ENCODE measurements around the gene MYO5B.

MYO5B gene

GRCh38 chr18:49910986-49911385 is 284.0 kb downstream of the MYO5B start:
- H3K27ac ChIP-seq: no peak overlapping the region
- no peak overlapping the region for H3K9ac ChIP-seq
- H3K27me3 ChIP-seq: no peaks in the 10 kb centered on the region
- no peaks in the 10 kb centered on the region for H3K36me3 ChIP-seq
- no peaks in the 10 kb centered on the region for H4K20me1 ChIP-seq
- no peak overlapping the region for H3K4me3 ChIP-seq
- no peaks in the 10 kb centered on the region for H3K4me1 ChIP-seq
- peaks cover 22% of the 10 kb centered on the region for H3K9me3 ChIP-seq
- H3K4me2 ChIP-seq: no peak overlapping the region
- TF ChIP-seq Cebpa-rat (IDR thresholded peaks at IDR 0.05): no peak

DNA sequence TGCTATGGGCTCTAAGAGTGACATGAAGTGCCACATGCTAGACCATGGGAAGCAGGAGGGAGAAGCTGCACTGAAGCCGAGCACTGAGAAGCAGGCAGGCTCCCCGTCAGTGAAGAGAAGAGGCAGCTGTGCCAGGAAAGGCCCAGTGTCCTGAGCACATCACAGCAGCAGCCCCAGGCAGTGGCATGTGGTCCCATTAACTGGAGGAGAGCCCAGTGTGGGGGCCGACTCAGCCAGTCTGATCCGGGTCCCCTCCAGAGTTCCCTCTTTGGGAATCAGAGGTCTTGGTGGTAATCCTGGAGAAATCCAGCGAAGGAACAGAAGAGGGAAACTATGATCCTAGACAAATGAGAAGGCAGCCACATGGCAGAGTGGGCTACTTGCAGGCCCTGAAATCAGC is 284.9 kb downstream of the MYO5B start:
- H3K4me3 ChIP-seq: no peak overlapping the region
- H3K4me2 ChIP-seq: no peak overlapping the region
- no peaks in the 10 kb centered on the region for H4K20me1 ChIP-seq
- H3K4me1 ChIP-seq: no peaks in the 10 kb centered on the region
- H3K27ac ChIP-seq: no peak overlapping the region
- no peak overlapping the region for H3K9ac ChIP-seq
- no peak for TF ChIP-seq Cebpa-rat (IDR thresholded peaks at IDR 0.05)
- H3K27me3 ChIP-seq: no peaks in the 10 kb centered on the region
- H3K9me3 ChIP-seq: peaks cover 22% of the 10 kb centered on the region
- no peaks in the 10 kb centered on the region for H3K36me3 ChIP-seq

- Histone ChIP-seq H3K4me3 (no peak overlapping the region), H3K4me2 (no peak overlapping the region), H3K36me3 (no peaks in the 10 kb centered on the region), H3K9ac (no peak overlapping the region), H3K27ac (no peak overlapping the region), H3K9me3 (peaks cover 11% of the 10 kb centered on the region), H3K27me3 (no peaks in the 10 kb centered on the region), H4K20me1 (no peaks in the 10 kb centered on the region), H3K4me1 (no peaks in the 10 kb centered on the region)
- TF ChIP-seq Cebpa-rat (IDR thresholded peaks at IDR 0.05): no peak
Observed at GRCh38 chr18:49907346-49907929, 287.5 kb downstream of the MYO5B start.

DNA sequence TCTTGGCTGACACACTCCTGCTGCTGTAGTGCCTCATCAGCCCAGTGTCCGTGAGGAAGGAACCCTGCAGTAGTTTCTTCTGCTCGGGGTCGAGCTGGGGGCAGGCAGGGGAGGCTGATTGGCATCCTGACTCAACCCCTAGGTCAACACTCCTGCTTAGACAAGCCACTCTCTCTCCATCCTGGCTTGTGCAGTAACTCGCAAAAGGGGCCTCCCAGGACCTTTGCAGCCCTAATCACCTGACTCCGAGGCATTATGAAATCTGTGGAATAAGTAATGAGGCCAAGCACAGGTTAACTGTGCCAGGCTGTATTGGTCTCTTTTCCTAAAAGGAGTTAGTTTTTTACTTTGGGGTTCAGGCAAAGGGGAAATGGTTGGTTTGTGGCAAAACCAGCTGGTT is 289.2 kb downstream of the MYO5B start:
- Histone ChIP-seq H3K27ac (no peak overlapping the region), H4K20me1 (no peaks in the 10 kb centered on the region), H3K4me1 (no peaks in the 10 kb centered on the region), H3K9ac (no peak overlapping the region), H3K36me3 (no peaks in the 10 kb centered on the region), H3K9me3 (no peaks in the 10 kb centered on the region), H3K4me3 (no peak overlapping the region), H3K27me3 (no peaks in the 10 kb centered on the region), H3K4me2 (no peak overlapping the region)
- no peak for TF ChIP-seq Cebpa-rat (IDR thresholded peaks at IDR 0.05)

- no peak for TF ChIP-seq Cebpa-rat (IDR thresholded peaks at IDR 0.05)
- no peak overlapping the region for H3K4me2 ChIP-seq
- no peak overlapping the region for H3K27ac ChIP-seq
- no peaks in the 10 kb centered on the region for H3K27me3 ChIP-seq
- H3K9me3 ChIP-seq: no peaks in the 10 kb centered on the region
- H3K4me1 ChIP-seq: no peaks in the 10 kb centered on the region
- H3K36me3 ChIP-seq: no peaks in the 10 kb centered on the region
- no peak overlapping the region for H3K4me3 ChIP-seq
- H3K9ac ChIP-seq: no peak overlapping the region
- H4K20me1 ChIP-seq: no peaks in the 10 kb centered on the region
Observed at GRCh38 chr18:49904871-49905555, 289.9 kb downstream of the MYO5B start.

DNA sequence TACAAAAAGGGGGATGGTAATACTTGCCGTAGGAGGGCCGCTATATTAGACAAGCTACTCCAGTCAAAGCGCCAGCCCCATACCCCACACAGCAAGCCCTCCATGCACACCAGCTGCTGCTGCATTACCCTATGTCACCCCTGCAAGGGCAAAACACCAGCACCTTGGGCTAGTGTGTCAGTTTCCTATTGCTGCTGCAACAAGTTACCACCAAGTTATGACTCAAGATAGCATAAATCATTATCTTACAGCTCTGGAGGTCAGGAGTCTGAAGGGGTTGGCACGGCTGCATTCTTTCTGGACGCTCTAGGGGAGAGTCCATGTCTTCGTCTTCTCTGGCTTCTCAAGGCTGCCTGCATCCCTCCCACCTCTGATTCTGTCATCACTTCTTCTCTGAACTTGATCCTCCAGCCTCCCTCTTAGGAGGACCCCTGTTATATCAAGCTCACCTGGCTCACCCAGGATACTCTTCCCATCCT is 293.0 kb downstream of the MYO5B start:
- TF ChIP-seq Cebpa-rat (IDR thresholded peaks at IDR 0.05): no peak
- no peak overlapping the region for H3K4me3 ChIP-seq

GRCh38 chr18:49899657-49900330 is 295.2 kb downstream of the MYO5B start:
- H3K4me3 ChIP-seq: no peak overlapping the region
- H3K9ac ChIP-seq: no peak overlapping the region
- H4K20me1 ChIP-seq: no peaks in the 10 kb centered on the region; the same call in 1 of the 2 replicates
- H3K27me3 ChIP-seq: no peaks in the 10 kb centered on the region
- no peak for TF ChIP-seq Cebpa-rat (IDR thresholded peaks at IDR 0.05)
- H3K27ac ChIP-seq: no peak overlapping the region
- H3K4me2 ChIP-seq: no peak overlapping the region
- H3K36me3 ChIP-seq: no peaks in the 10 kb centered on the region
- H3K9me3 ChIP-seq: no peaks in the 10 kb centered on the region
- peaks cover 7% of the 10 kb centered on the region; the same call in 1 of the 2 replicates for H3K4me1 ChIP-seq

More for the DNA sequence above, 293.0 kb downstream of the MYO5B start:
- H4K20me1 ChIP-seq: no peaks in the 10 kb centered on the region; the same call in 1 of the 2 replicates
- H3K27ac ChIP-seq: no peak overlapping the region
- H3K27me3 ChIP-seq: no peaks in the 10 kb centered on the region
- no peaks in the 10 kb centered on the region for H3K36me3 ChIP-seq
- H3K9ac ChIP-seq: no peak overlapping the region
- no peaks in the 10 kb centered on the region for H3K9me3 ChIP-seq
- H3K4me1 ChIP-seq: peaks cover 7% of the 10 kb centered on the region; the same call in 1 of the 2 replicates
- H3K4me2 ChIP-seq: no peak overlapping the region

GRCh38 chr18:49898421-49898820 is 296.5 kb downstream of the MYO5B start:
- Histone ChIP-seq H3K36me3 (no peaks in the 10 kb centered on the region), H3K4me2 (no peak overlapping the region), H4K20me1 (no peaks in the 10 kb centered on the region; the same call in 1 of the 2 replicates), H3K4me1 (peaks cover 7% of the 10 kb centered on the region; the same call in 1 of the 2 replicates), H3K27ac (no peak overlapping the region), H3K9ac (no peak overlapping the region), H3K9me3 (no peaks in the 10 kb centered on the region), H3K27me3 (no peaks in the 10 kb centered on the region), H3K4me3 (no peak overlapping the region)
- TF ChIP-seq Cebpa-rat (IDR thresholded peaks at IDR 0.05): no peak

- no peak overlapping the region for H3K27ac ChIP-seq
- no peak overlapping the region for H3K9ac ChIP-seq
- no peaks in the 10 kb centered on the region for H3K27me3 ChIP-seq
- H3K4me3 ChIP-seq: no peak overlapping the region
- peaks cover 7% of the 10 kb centered on the region; the same call in 1 of the 2 replicates for H3K4me1 ChIP-seq
- no peaks in the 10 kb centered on the region for H3K36me3 ChIP-seq
- H4K20me1 ChIP-seq: no peaks in the 10 kb centered on the region; the same call in 1 of the 2 replicates
- TF ChIP-seq Cebpa-rat (IDR thresholded peaks at IDR 0.05): no peak
- no peak overlapping the region for H3K4me2 ChIP-seq
- no peaks in the 10 kb centered on the region for H3K9me3 ChIP-seq
Observed at GRCh38 chr18:49894517-49895226, 300.3 kb downstream of the MYO5B start.

All from BLaER1 (cell line).